GM23338 (cell line): ENCODE measurements around the gene NAB2. TPM values are rescaled to one million over a fixed set of nuclear protein-coding genes. Genes with fewer than 3 reads are reported as not detected.
A peak's percentile ranks its signal among the peaks of the same experiment; 100 is the strongest.

ENCODE experiments used
- ATAC-seq: fragments of 200-7000 bp; cut with Tn5 transposase; 3 replicates; pipeline ENCODE4 v1.9.1; 2020
- DNase-seq: peaks from one replicate; pipeline ENCODE4 v3.0.0-alpha.2; 2015; ENCODE audit warnings: low spot score
- H2AFZ ChIP-seq: fragments of 200-600 bp; sonication (generic); 2 replicates; pipeline ENCODE4 v1.8.0; 2016; ENCODE audit warnings: antibody characterized with exemption, mild to moderate bottlenecking, moderate library complexity
- H3F3A ChIP-seq: fragments of 200-600 bp; sonication (generic); replicated peaks from 2 replicates; pipeline ENCODE4 v1.8.0; 2017; ENCODE audit warnings: antibody characterized with exemption, mixed run types, low read depth
- H3K27ac ChIP-seq: fragments of 200-600 bp; sonication (generic); 2 replicates; pipeline ENCODE4 v1.6.1; 2016; ENCODE audit warnings: low read depth
- H3K27me3 ChIP-seq: fragments of 200-600 bp; sonication (generic); 2 replicates; pipeline ENCODE4 v1.8.0; 2016; ENCODE audit warnings: mild to moderate bottlenecking, mixed run types, moderate library complexity; ENCODE audit not compliant: insufficient read depth
- H3K36me3 ChIP-seq: fragments of 200-600 bp; sonication (generic); 2 replicates; pipeline ENCODE4 v1.8.0; 2016; ENCODE audit warnings: mild to moderate bottlenecking; ENCODE audit not compliant: insufficient read depth
- H3K4me1 ChIP-seq: fragments of 200-600 bp; sonication (generic); 2 replicates; pipeline ENCODE4 v1.8.0; 2016; ENCODE audit warnings: mild to moderate bottlenecking, moderate library complexity; ENCODE audit not compliant: insufficient read depth
- H3K4me2 ChIP-seq: fragments of 200-600 bp; sonication (generic); 2 replicates; pipeline ENCODE4 v1.7.1; 2017; ENCODE audit warnings: mixed run types
- H3K4me3 ChIP-seq: fragments of 200-600 bp; sonication (generic); 2 replicates; pipeline ENCODE4 v1.6.1; 2016; ENCODE audit warnings: mixed run types
- H3K79me2 ChIP-seq: fragments of 200-600 bp; sonication (generic); replicated peaks from 2 replicates; pipeline ENCODE4 v1.8.0; 2017; ENCODE audit warnings: mild to moderate bottlenecking; ENCODE audit not compliant: insufficient read depth
- H3K9me2 ChIP-seq: fragments of 200-600 bp; sonication (generic); 2 replicates; pipeline ENCODE4 v1.8.0; 2017; ENCODE audit not compliant: insufficient read depth
- H4K20me1 ChIP-seq: fragments of 200-600 bp; sonication (generic); replicated peaks from 2 replicates; pipeline ENCODE4 v1.8.0; 2017; ENCODE audit warnings: mild to moderate bottlenecking; ENCODE audit not compliant: insufficient read depth
- H3K27ac Mint-ChIP-seq: 2 replicates; pipeline ENCODE4 v1.8.0; 2020; ENCODE audit warnings: inconsistent platforms, mild to moderate bottlenecking, moderate library complexity, mixed read lengths
- H3K27me3 Mint-ChIP-seq: 3 replicates; pipeline ENCODE4 v1.8.0; 2022; ENCODE audit warnings: low read depth, mild to moderate bottlenecking, moderate library complexity, mixed read lengths, inconsistent platforms; ENCODE audit not compliant: insufficient read depth, poor library complexity
- H3K36me3 Mint-ChIP-seq: 3 replicates; pipeline ENCODE4 v1.8.0; 2021; ENCODE audit warnings: low read depth, mild to moderate bottlenecking, inconsistent platforms, moderate library complexity, mixed read lengths
- H3K4me1 Mint-ChIP-seq: 3 replicates; pipeline ENCODE4 v1.8.0; 2020; ENCODE audit warnings: mild to moderate bottlenecking, inconsistent platforms, mixed read lengths
- H3K4me3 Mint-ChIP-seq: 3 replicates; pipeline ENCODE4 v1.8.0; 2021; ENCODE audit warnings: moderate library complexity, mild to moderate bottlenecking, inconsistent platforms, mixed read lengths
- H3K9me3 Mint-ChIP-seq: 3 replicates; pipeline ENCODE4 v1.8.0; 2020; ENCODE audit warnings: moderate library complexity, mild to moderate bottlenecking, inconsistent platforms, mixed read lengths
- CREB1 ChIP-seq: fragments of 250-450 bp; sonication (Bioruptor Pico); IDR thresholded peaks from 2 replicates; pipeline ENCODE4 v1.5.0; 2020; ENCODE audit warnings: low read depth, mild to moderate bottlenecking, moderate library complexity
- CTCF ChIP-seq, 2 experiments: fragments of 200-600 bp in 1 of 2; sonication (generic) in 1 of 2; conservative IDR thresholded peaks; 2 replicates each; pipeline versions ENCODE4 v1.5.1 to v1.6.1; 2016 to 2017; ENCODE audit warnings: antibody characterized with exemption in 2 of 2, low read depth in 2 of 2, mild to moderate bottlenecking in 2 of 2, moderate library complexity in 1 of 2
- EZH2 ChIP-seq: fragments of 200-600 bp; sonication (generic); IDR thresholded peaks from one replicate; pipeline ENCODE4 v1.8.0; 2017; ENCODE audit warnings: antibody characterized with exemption, mild to moderate bottlenecking, low read depth; ENCODE audit not compliant: unreplicated experiment
- JUNB ChIP-seq: IDR thresholded peaks from one replicate; pipeline ENCODE4 v1.6.1; 2016; ENCODE audit warnings: antibody characterized with exemption; ENCODE audit not compliant: unreplicated experiment
- NANOG ChIP-seq: IDR thresholded peaks from 2 replicates; pipeline ENCODE4 v1.6.1; 2016; ENCODE audit warnings: antibody characterized with exemption, borderline replicate concordance
- POLR2AphosphoS5 ChIP-seq: IDR thresholded peaks from 2 replicates; pipeline ENCODE4 v1.6.1; 2016; ENCODE audit warnings: antibody characterized with exemption, low read depth
- STAT1 ChIP-seq: IDR thresholded peaks from one replicate; pipeline ENCODE4 v1.6.1; 2016; ENCODE audit warnings: antibody characterized with exemption; ENCODE audit not compliant: unreplicated experiment
- ZNF114 ChIP-seq: fragments of 250-450 bp; sonication (Bioruptor Pico); IDR thresholded peaks from 2 replicates; pipeline ENCODE4 v1.5.0; 2020; ENCODE audit warnings: mild to moderate bottlenecking, moderate library complexity
- ZNF331 ChIP-seq: fragments of 250-450 bp; sonication (Bioruptor Pico); IDR thresholded peaks from 2 replicates; pipeline ENCODE4 v1.5.0; 2020; ENCODE audit warnings: low read depth, mild to moderate bottlenecking, moderate library complexity
- ZNF462 ChIP-seq: fragments of 250-450 bp; sonication (Bioruptor Pico); IDR thresholded peaks from 2 replicates; pipeline ENCODE4 v1.5.0; 2020; ENCODE audit warnings: mild to moderate bottlenecking, moderate library complexity
- polyA plus RNA-seq: library from polyadenylated mRNA; unstranded; fragments of >200 nt; fragmentation: Nextera tagmentation; extraction: Ambion mirVana; gene quantifications from 2 replicates; pipeline ENCODE4 v1.2.1, GENCODE V29; 2016
- total RNA-seq: library from RNA; depleted of rRNA; stranded (reverse); fragments of >200 nt; shearing (Covaris generic); gene quantifications from 2 replicates; pipeline ENCODE4 v1.2.3, GENCODE V29; 2014
- TF ChIP-seq, protein P1 (sequence below): IDR thresholded peaks from one replicate; pipeline ENCODE4 v1.6.1; 2018; ENCODE audit warnings: antibody characterized with exemption; ENCODE audit not compliant: unreplicated experiment
- TF ChIP-seq, protein P2 (sequence below): IDR thresholded peaks from 2 replicates; pipeline ENCODE4 v1.6.1; 2016; ENCODE audit warnings: antibody characterized with exemption

The NAB2 gene
- total and polyA plus RNA-seq, 2 experiments from 2014 or later, result 6.5 to 19.8 TPM

DNA sequence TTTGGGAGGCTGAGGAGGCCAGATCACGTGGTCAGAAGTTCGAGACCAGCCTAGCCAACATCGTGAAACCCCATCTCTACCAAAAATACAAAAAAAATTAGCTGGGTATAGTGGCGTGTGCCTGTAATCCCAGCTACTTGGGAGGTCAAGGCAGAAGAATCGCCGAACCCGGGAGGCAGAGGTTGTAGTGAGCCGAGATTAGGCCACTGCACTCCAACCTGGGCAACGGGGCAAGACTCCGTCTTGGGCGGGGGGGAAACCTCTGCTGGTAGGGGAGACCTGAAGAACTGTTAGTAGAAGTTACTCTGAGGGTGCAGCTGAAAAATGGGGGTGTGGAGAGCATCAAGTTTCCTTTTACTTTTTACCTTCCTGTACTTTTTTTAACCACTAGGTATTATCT, 37.1 kb downstream of the NAB2 start (continued):
- TF ChIP-seq, protein P1, sequence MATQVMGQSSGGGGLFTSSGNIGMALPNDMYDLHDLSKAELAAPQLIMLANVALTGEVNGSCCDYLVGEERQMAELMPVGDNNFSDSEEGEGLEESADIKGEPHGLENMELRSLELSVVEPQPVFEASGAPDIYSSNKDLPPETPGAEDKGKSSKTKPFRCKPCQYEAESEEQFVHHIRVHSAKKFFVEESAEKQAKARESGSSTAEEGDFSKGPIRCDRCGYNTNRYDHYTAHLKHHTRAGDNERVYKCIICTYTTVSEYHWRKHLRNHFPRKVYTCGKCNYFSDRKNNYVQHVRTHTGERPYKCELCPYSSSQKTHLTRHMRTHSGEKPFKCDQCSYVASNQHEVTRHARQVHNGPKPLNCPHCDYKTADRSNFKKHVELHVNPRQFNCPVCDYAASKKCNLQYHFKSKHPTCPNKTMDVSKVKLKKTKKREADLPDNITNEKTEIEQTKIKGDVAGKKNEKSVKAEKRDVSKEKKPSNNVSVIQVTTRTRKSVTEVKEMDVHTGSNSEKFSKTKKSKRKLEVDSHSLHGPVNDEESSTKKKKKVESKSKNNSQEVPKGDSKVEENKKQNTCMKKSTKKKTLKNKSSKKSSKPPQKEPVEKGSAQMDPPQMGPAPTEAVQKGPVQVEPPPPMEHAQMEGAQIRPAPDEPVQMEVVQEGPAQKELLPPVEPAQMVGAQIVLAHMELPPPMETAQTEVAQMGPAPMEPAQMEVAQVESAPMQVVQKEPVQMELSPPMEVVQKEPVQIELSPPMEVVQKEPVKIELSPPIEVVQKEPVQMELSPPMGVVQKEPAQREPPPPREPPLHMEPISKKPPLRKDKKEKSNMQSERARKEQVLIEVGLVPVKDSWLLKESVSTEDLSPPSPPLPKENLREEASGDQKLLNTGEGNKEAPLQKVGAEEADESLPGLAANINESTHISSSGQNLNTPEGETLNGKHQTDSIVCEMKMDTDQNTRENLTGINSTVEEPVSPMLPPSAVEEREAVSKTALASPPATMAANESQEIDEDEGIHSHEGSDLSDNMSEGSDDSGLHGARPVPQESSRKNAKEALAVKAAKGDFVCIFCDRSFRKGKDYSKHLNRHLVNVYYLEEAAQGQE, result no peak
- TF ChIP-seq STAT1 (no peak), POLR2AphosphoS5 (no peak), CTCF (conservative IDR thresholded peaks at IDR 0.05; ENCODE audit: low read depth in 2 of 2) (no peak), ZNF331 (no peak), EZH2 (no peak), ZNF114 (CRISPR knock-in tag) (no peak)

- peaks cover 16% of the 10 kb centered on the region for H4K20me1 ChIP-seq
- H3K4me3 ChIP-seq, result peak overlapping the region; percentile 98
- peaks cover 39% of the 10 kb centered on the region for H3K4me1 Mint-ChIP-seq
- TF ChIP-seq, protein P2, sequence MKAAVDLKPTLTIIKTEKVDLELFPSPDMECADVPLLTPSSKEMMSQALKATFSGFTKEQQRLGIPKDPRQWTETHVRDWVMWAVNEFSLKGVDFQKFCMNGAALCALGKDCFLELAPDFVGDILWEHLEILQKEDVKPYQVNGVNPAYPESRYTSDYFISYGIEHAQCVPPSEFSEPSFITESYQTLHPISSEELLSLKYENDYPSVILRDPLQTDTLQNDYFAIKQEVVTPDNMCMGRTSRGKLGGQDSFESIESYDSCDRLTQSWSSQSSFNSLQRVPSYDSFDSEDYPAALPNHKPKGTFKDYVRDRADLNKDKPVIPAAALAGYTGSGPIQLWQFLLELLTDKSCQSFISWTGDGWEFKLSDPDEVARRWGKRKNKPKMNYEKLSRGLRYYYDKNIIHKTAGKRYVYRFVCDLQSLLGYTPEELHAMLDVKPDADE, result no peak
- TF ChIP-seq ZNF114 (CRISPR knock-in tag), result no peak
- TF ChIP-seq ZNF462 (CRISPR knock-in tag), result no peak
- TF ChIP-seq JUNB, result no peak
- no peak for TF ChIP-seq EZH2
- TF ChIP-seq ZNF331, result no peak
- TF ChIP-seq NANOG, result no peak
- TF ChIP-seq POLR2AphosphoS5, result no peak
- TF ChIP-seq CREB1, result no peak
- TF ChIP-seq STAT1, result no peak
Measured at GRCh38 chr12:57126561-57126960, 37.6 kb downstream of the NAB2 start.

More at GRCh38 chr12:57126561-57126960, 37.6 kb downstream of the NAB2 start:
- DNase-seq (no peak), ATAC-seq (no peak)
- peaks cover 16% of the 10 kb centered on the region for H3K36me3 Mint-ChIP-seq
- Histone ChIP-seq H2AFZ (no peak overlapping the region), H3K4me2 (peak overlapping the region; percentile 96), H3K9me2 (no peaks in the 10 kb centered on the region), H3K36me3 (peaks cover 3% of the 10 kb centered on the region; the same call in 1 of the 2 replicates), H3K4me1 (peaks cover 30% of the 10 kb centered on the region), H3K27ac (no peak overlapping the region), H3F3A (peaks cover 6% of the 10 kb centered on the region; the same call in 1 of the 2 replicates), H3K79me2 (peaks cover 27% of the 10 kb centered on the region), H3K27me3 (no peaks in the 10 kb centered on the region)
- H3K4me3 Mint-ChIP-seq, result peak overlapping the region; percentile 86
- H3K9me3 Mint-ChIP-seq, result peaks cover 15% of the 10 kb centered on the region; the same call in 2 of the 3 replicates
- peaks cover 37% of the 10 kb centered on the region for H3K27me3 Mint-ChIP-seq
- no peak overlapping the region for H3K27ac Mint-ChIP-seq
